Measurements from ENCODE around the gene RNF113B.

The RNF113B gene

GRCh38 chr13:98203646-98204326 is 26.7 kb upstream of the RNF113B start:
- peak; percentile 76 for DNase-seq

GRCh38 chr13:98201984-98202383 is 24.9 kb upstream of the RNF113B start:
- no peak for DNase-seq

- no peak for DNase-seq
Measured at GRCh38 chr13:98201189-98201588, 24.1 kb upstream of the RNF113B start.

- DNase-seq = no peak
Measured at GRCh38 chr13:98200211-98200878, 23.3 kb upstream of the RNF113B start.

- no peak for DNase-seq
Measured at GRCh38 chr13:98199480-98199879, 22.4 kb upstream of the RNF113B start.

GRCh38 chr13:98198683-98199082 is 21.6 kb upstream of the RNF113B start:
- DNase-seq = no peak

- no peak for DNase-seq
Measured at GRCh38 chr13:98195054-98195791, 18.2 kb upstream of the RNF113B start.

GRCh38 chr13:98192008-98192407 is 14.9 kb upstream of the RNF113B start:
- DNase-seq = no peak

- no peak for DNase-seq
Measured at GRCh38 chr13:98190889-98191444, 13.9 kb upstream of the RNF113B start.

GRCh38 chr13:98189841-98190505 is 12.9 kb upstream of the RNF113B start:
- DNase-seq = no peak

- no peak for DNase-seq
Measured at GRCh38 chr13:98188544-98189166, 11.6 kb upstream of the RNF113B start.

GRCh38 chr13:98187965-98188261 is 10.8 kb upstream of the RNF113B start:
- DNase-seq = no peak

- DNase-seq = no peak
Measured at GRCh38 chr13:98187155-98187964, 10.3 kb upstream of the RNF113B start.

GRCh38 chr13:98184792-98185191 is 7.7 kb upstream of the RNF113B start:
- peak; percentile 37 for DNase-seq

- DNase-seq = no peak
Measured at GRCh38 chr13:98182589-98182988, 5.5 kb upstream of the RNF113B start.

GRCh38 chr13:98182153-98182552 is 5.1 kb upstream of the RNF113B start:
- DNase-seq = no peak

GRCh38 chr13:98181111-98181815 is 4.2 kb upstream of the RNF113B start:
- DNase-seq = no peak

- no peak for DNase-seq
Measured at GRCh38 chr13:98180092-98180491, 3.0 kb upstream of the RNF113B start.

GRCh38 chr13:98175823-98176222 is 1.2 kb downstream of the RNF113B start:
- DNase-seq = no peak

- DNase-seq = no peak
Measured at GRCh38 chr13:98175043-98175442, 2.0 kb downstream of the RNF113B start.

- DNase-seq = no peak
Measured at GRCh38 chr13:98174307-98174706, 2.8 kb downstream of the RNF113B start.
